Hematopoietic multipotent progenitor cell treated with erythropoietin and hydrocortisone succinate and interleukin-3 and kit ligand, for 17 days (in vitro differentiated cells): Measurements from ENCODE around the gene ZBTB42.
A peak's percentile ranks its signal among the peaks of the same experiment; 100 is the strongest.

Experiments
- DNase-seq: peaks from one replicate; pipeline ENCODE4 v3.0.0-alpha.2; 2015; ENCODE audit warnings: low spot score

Gene ZBTB42

DNA sequence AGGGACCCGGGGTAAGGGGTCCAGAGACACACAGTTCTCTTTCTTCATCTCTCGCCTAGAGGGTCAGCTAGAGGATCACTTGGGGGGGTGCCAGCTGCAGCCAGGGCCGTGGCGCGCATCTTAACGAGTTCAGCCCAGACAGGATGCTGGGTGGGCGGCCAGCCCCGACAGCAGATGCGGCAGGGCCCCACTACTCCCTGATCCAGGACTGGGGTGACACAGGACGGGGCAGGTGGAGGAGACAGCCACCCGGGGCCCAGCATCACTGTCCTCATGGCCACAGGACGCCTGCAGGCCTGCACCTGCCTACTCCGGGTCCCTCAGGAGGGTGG, 18.1 kb upstream of the ZBTB42 start:
- no peak for DNase-seq

- DNase-seq, result no peak
Measured at GRCh38 chr14:104783484-104784217, 17.2 kb upstream of the ZBTB42 start.

DNA sequence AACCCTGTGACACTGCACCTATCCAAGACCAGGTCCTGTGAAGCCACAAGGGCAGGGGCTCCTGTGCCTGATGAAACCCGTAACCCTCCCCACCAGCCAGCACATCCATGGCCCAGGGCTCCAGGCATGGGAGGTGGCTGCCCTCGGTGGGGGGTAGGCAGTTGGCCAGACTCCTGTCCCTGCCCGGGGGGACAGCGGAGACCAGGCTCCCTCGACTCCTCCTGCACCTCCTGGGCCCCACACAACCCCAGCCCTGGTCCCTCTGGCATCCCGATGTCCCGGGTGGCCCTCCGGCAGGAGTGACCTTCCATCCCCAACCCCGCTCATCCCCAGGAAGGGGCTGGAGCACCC, 16.7 kb upstream of the ZBTB42 start:
- DNase-seq, result no peak

- DNase-seq, result no peak
Measured at GRCh38 chr14:104784846-104785707, 15.8 kb upstream of the ZBTB42 start.

DNA sequence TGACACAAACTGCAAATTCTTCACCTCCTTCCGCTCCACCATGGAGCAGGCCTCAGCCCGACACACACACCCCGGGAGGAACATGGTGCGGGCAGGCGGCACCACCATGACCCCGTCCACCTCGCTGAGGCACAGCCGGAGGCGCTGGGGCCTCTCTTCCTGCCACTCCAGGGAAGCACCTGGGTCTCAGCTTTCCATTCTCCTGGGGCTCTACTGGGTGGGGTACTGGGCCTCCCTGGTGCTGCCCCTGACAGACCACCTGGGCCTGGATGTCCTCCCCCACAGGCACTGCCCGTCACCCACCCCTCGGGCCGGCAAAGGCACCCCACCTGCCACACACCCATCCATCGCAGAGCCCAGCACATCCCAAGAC, 15.2 kb upstream of the ZBTB42 start:
- DNase-seq, result no peak

DNA sequence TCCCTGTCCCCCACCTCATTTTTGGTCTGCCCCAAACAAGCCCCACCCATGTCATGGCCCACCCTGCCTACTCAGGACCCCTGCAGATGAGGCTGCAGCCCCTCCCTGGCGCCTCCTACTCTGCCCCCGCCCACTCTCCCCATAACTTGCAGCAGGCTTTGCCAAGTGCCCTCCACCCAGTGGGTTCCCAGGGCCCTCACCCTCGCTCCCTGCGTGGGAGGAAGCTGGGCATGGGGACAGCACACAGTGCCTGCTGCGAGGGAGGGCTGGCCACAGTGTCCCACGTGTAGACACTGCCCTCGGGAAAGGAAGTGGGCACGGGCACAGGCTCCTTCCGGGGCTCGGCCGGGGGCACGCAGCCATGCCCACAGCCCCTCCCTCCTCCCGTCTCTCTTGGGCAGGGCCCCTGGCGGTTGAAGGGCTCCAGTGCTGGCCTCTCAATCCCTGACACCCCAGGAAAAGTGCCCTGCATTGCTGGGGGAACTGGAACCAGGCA, 14.8 kb upstream of the ZBTB42 start:
- DNase-seq, result no peak

- DNase-seq, result no peak
Measured at GRCh38 chr14:104786726-104787675, 13.9 kb upstream of the ZBTB42 start.

DNA sequence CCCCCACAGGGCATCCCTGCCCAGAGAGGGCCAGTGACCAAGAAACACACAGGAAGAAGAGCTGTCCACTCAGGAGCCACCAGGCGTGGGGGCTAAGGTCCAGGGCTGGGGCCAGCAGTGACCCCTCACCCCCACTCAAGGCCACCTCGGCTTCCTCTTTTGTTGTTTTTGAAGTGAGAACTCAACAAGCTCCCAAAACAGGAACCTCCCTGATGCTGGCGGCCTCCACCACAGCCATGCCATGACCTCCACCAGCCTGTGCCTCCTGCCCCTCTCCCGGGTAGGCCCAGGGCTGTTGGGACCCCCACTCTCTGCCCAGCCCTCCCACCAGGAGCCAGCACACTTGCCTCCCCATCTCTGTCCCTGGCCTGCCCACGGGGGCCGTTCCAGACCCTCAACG, 13.2 kb upstream of the ZBTB42 start:
- DNase-seq, result no peak

- no peak for DNase-seq
Measured at GRCh38 chr14:104788161-104788818, 12.6 kb upstream of the ZBTB42 start.

GRCh38 chr14:104788873-104789663, 11.8 kb upstream of the ZBTB42 start:
- DNase-seq, result no peak

DNA sequence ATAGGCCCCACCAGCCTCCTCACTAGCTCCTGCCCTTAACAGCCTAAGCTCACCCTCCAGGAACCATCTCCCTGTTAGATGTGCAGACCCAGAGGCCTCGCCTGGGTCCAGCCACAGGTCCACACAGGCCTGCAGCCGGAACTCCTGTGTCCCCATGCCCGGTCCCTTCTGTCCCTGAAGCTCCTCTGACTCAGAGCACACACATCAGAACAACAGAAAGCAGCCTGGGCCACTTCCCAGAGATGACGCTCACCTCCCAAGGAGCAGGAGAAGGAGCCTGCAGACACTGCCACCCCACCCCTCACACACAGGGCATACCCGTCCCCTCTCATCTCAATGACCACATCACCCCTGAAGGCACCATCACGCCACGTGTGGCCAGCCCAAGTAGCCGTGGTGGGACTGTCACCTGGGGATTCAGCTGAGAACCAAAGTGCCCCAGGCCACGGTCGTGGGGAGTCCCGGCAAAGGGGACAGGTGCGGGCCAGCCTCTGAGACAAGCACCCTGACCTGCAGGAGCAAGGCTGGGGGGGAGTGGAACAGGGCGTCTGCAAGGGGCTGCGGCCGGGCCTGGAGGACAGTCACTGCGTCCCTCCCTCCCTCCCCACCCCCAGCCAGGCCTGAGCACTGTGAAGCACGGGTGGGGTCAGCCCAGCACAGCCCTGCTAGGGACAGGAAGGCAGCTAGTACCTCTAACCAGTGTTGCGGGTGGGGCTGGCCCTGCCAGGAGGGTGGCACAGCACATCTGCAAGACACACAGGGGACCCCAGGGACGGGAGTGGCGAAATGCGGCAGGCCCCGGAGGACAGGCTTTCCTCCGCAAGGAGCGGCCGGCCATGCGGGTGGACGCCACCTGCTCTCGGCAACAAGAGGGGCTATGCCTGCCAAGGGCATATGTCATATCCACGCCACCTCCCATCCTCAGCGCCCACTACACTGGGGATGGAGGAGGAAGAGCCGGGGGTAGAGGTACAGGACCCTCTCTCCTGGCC, 10.9 kb upstream of the ZBTB42 start:
- no peak for DNase-seq

DNA sequence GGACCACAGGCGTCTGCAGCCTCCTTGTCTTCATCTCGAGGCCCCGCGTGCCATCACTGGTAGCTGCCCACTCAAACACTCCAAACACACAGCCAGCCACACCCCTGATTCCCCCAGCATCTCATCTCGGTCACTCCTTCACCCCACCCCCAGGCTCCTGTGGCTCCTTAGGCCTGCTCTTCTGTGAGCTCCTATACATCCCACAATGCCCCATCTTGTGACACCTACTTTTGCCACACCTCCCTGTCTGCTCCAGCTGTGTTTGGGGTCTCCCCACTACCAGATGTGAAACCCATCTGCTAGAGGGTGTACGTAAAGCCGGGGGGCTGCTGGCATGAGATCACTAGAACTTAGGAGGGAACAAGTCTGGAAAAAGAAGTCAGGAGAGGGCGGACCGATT, 9.5 kb upstream of the ZBTB42 start:
- DNase-seq, result no peak

DNA sequence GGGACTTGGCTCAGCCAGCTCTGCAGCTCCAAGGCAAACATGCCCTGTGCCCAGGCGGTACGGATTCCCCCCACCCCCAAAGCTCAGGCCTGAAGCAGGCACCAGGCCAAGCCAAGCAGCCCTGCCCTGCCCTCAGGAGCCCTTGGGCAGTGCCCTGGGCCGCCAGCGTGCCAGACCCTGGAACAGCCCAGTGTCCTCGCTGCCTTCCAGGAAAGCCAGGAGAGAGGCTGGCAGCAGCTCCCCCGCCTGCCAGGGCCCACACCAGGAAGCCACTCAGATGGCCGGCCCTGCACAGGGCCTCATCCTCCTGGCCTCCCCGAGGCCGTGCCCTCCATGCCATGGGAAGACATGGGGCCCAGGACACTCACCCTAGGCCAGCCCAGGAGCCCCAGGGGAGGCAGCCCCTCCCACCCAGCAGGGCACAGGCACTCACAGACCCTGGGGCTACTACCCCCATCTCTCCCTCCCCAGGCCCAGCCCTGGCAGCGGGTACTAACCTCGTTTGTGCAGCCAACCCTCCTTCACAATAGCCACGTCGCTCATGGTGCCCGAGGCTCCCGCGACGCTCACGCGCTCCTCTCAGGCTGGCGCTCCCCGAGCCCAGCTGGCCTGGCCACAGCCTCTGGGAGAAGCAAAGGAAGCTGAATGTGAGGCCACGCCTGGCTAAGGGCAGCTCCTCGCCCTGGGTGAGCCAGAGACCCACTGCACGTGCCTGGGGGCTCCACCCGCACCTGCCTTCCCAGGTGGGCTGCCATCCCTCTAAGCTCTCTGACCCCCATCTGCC, 8.6 kb upstream of the ZBTB42 start:
- DNase-seq, result no peak

GRCh38 chr14:104792945-104793702, 7.8 kb upstream of the ZBTB42 start:
- DNase-seq, result no peak

- DNase-seq, result no peak
Measured at GRCh38 chr14:104793703-104793959, 7.3 kb upstream of the ZBTB42 start.

DNA sequence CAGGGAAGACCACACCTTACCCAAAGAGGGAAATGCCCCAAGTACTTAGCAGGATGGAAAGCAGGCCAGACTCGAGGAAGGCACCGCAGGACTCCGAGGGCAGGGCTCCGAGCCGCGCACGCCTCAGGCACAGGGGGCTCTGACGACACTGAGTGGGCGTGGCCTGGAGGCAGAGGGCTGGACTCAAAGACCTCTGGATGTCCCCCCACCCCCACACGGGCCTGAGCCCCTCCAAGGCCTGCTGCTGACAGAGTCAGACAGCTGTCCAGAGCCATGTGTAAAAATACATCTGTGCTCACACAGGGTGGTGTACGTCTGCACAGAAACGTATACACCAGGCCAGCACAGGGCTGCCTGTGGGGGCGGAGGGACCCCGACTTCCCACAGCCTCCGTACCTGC, 6.8 kb upstream of the ZBTB42 start:
- peak; percentile 14 for DNase-seq

DNA sequence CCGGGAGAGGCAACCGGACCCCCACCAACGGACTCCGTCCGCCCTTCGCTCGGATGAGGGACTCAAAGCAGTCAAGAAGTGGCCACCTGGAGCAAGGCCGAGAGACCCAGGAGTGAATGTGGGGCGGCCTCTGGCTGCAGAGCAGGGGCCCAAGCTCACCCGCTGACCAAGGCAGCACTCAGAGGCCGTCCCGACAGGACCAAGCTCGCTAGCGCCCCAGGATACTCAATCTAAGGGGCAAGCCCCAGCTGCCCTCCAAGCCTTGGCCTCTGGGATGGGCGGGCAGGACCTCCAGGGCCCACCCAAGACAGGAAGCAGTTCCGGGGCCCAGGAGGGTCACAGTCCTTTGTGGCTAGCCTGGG, 6.3 kb upstream of the ZBTB42 start:
- DNase-seq, result peak; percentile 9

GRCh38 chr14:104794993-104795780, 5.7 kb upstream of the ZBTB42 start, which contains the start of gene AKT1:
TSS of gene AKT1 (minus strand) at chr14:104795748. CDS start at chr14:104792643, 3,105 bp downstream.
- peak; percentile 17 for DNase-seq
